Right ventricle myocardium inferior (tissue), 1 donor: ENCODE data around the gene PIP4K2C. TPM values are rescaled to one million over a fixed set of nuclear protein-coding genes. Genes with fewer than 3 reads are reported as not detected.
"Not testable (repeated sequence)": the region's sequence is repeated elsewhere in the genome, so short reads cannot be mapped to it uniquely, and the experiment has no call there.

Experiments used
- ATAC-seq: fragments of 200-7000 bp; cut with Tn5 transposase; one replicate; pipeline ENCODE4 v1.9.1; 2020; ENCODE audit warnings: mild to moderate bottlenecking, moderate library complexity
- DNase-seq: peaks from one replicate; pipeline ENCODE4 v3.0.0; 2021; ENCODE audit errors: missing footprints
- intact Hi-C: fragments of 100-400 bp; cut with DNase I; formaldehyde crosslinking; loops from one replicate; pipeline ENCODE4 v1.11.0; 2022
- total RNA-seq: library from RNA; stranded (reverse); fragmentation: NEBNext Ultra II Directional; extraction: Animal tissue kit (Norgen Biotek cat#: 25700); gene quantifications from one replicate; pipeline ENCODE4 v1.2.1, GENCODE V29; 2021
- donor health status: DM: no; HTN: yes; CAD: no; lungs with severe emphysema.

Gene PIP4K2C
- total RNA-seq, 1 donor from 2014 or later, result 13.1 TPM

GRCh38 chr12:57640175-57641042, 49.4 kb downstream of the PIP4K2C start:
- no peak for DNase-seq
- intact Hi-C loops, result no loop called here
- ATAC-seq, result no peak

GRCh38 chr12:57641699-57642442, 50.9 kb downstream of the PIP4K2C start:
- DNase-seq (no peak), ATAC-seq (no peak)
- intact Hi-C loops, result no loop called here

GRCh38 chr12:57645990-57646658, 55.1 kb downstream of the PIP4K2C start:
- intact Hi-C loops, DNase-seq, ATAC-seq: not testable (repeated sequence)

DNA sequence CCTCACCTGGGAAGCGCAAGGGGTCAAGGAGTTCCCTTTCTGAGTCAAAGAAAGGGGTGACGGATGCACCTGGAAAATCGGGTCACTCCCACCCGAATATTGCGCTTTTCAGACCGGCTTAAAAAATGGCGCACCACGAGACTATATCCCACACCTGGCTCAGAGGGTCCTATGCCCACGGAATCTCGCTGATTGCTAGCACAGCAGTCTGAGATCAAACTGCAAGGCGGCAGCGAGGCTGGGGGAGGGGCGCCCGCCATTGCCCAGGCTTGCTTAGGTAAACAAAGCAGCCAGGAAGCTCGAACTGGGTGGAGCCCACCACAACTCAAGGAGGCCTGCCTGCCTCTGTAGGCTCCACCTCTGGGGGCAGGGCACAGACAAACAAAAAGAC, 55.7 kb downstream of the PIP4K2C start:
- DNase-seq, ATAC-seq, intact Hi-C loops: not testable (repeated sequence)

Other genes starting within 250 kb of the PIP4K2C start
- gene R3HDM2, start 160.1 kb upstream of the PIP4K2C start, total RNA-seq, result 56.7 TPM
- gene INHBC, start 156.4 kb upstream of the PIP4K2C start, total RNA-seq, result not detected
- gene INHBE, start 135.9 kb upstream of the PIP4K2C start, total RNA-seq, result not detected
- 0.92 TPM for gene GLI1, start 131.4 kb upstream of the PIP4K2C start, total RNA-seq
- 6.4 TPM for gene ARHGAP9, start 111.3 kb upstream of the PIP4K2C start, total RNA-seq
- 89.7 TPM for gene MARS1, start 103.1 kb upstream of the PIP4K2C start, total RNA-seq
- 19.2 TPM for gene DDIT3, start 70.7 kb upstream of the PIP4K2C start, total RNA-seq
- 34.5 TPM for gene MBD6, start 68.4 kb upstream of the PIP4K2C start, total RNA-seq
- 92.5 TPM for gene DCTN2, start 44.0 kb upstream of the PIP4K2C start, total RNA-seq
- 0.05 TPM for gene KIF5A, start 41.1 kb upstream of the PIP4K2C start, total RNA-seq
- 23.8 TPM for gene DTX3, start 13.6 kb downstream of the PIP4K2C start, total RNA-seq
- 13.0 TPM for gene ARHGEF25, start 20.2 kb downstream of the PIP4K2C start, total RNA-seq
- 7.3 TPM for gene B4GALNT1, start 42.0 kb downstream of the PIP4K2C start, total RNA-seq
- gene OS9, start 102.9 kb downstream of the PIP4K2C start, total RNA-seq, result 110 TPM
- 7.8 TPM for gene AGAP2, start 147.6 kb downstream of the PIP4K2C start, total RNA-seq
- 27.9 TPM for gene TSPAN31, start 153.8 kb downstream of the PIP4K2C start, total RNA-seq
- gene CDK4, start 161.1 kb downstream of the PIP4K2C start, total RNA-seq, result 42.3 TPM
- 14.5 TPM for gene MARCHF9, start 163.9 kb downstream of the PIP4K2C start, total RNA-seq
- 0.49 TPM for gene CYP27B1, start 175.9 kb downstream of the PIP4K2C start, total RNA-seq
- 7.0 TPM for gene METTL1, start 180.9 kb downstream of the PIP4K2C start, total RNA-seq
- gene EEF1AKMT3, start 181.4 kb downstream of the PIP4K2C start, total RNA-seq, result 1.2 TPM
- gene TSFM, start 191.6 kb downstream of the PIP4K2C start, total RNA-seq, result 48.2 TPM
- gene AVIL, start 227.5 kb downstream of the PIP4K2C start, total RNA-seq, result 2.1 TPM